H9 (cell line): Measurements from ENCODE around the gene TMEM200A. TPM values are rescaled to one million over a fixed set of nuclear protein-coding genes. Genes with fewer than 3 reads are reported as not detected.
A peak's percentile ranks its signal among the peaks of the same experiment; 100 is the strongest.

ENCODE experiments used
- DNase-seq: peaks from one replicate; pipeline ENCODE4 v3.0.0-alpha.2; 2017
- H2AFZ ChIP-seq: one replicate; pipeline ENCODE4 v1.6.1; 2013; ENCODE audit warnings: mild to moderate bottlenecking, low read length, control low read depth, moderate library complexity
- H2AK5ac ChIP-seq: 2 replicates; pipeline ENCODE4 v1.6.1; 2013; ENCODE audit warnings: low read length, control low read depth, mixed read lengths; ENCODE audit not compliant: insufficient read length
- H2BK120ac ChIP-seq: one replicate; pipeline ENCODE4 v1.6.1; 2013; ENCODE audit warnings: low read depth, mild to moderate bottlenecking, low read length, control low read depth, inconsistent platforms; ENCODE audit not compliant: poor library complexity, severe bottlenecking
- H2BK12ac ChIP-seq: 2 replicates; pipeline ENCODE4 v1.6.1; 2013; ENCODE audit warnings: low read length, control low read depth, mixed read lengths, low read depth; ENCODE audit not compliant: insufficient read length
- H2BK15ac ChIP-seq: 2 replicates; pipeline ENCODE4 v1.6.1; 2013; ENCODE audit warnings: low read depth, low read length, control low read depth
- H2BK20ac ChIP-seq: one replicate; pipeline ENCODE4 v1.6.1; 2013; ENCODE audit warnings: low read depth, mild to moderate bottlenecking, low read length, control low read depth, inconsistent platforms; ENCODE audit not compliant: poor library complexity, severe bottlenecking
- H2BK5ac ChIP-seq: 2 replicates; pipeline ENCODE4 v1.6.1; 2013; ENCODE audit warnings: low read length, control low read depth, mixed read lengths; ENCODE audit not compliant: insufficient read length
- H3K14ac ChIP-seq: 2 replicates; pipeline ENCODE4 v1.6.1; 2013; ENCODE audit warnings: low read length, control low read depth; ENCODE audit not compliant: insufficient read depth
- H3K18ac ChIP-seq: 2 replicates; pipeline ENCODE4 v1.6.1; 2013; ENCODE audit warnings: low read depth, mild to moderate bottlenecking, mixed read lengths, low read length, control low read depth; ENCODE audit not compliant: insufficient read length
- H3K23ac ChIP-seq: 2 replicates; pipeline ENCODE4 v1.6.1; 2013; ENCODE audit warnings: low read length, control low read depth, mixed read lengths, low read depth; ENCODE audit not compliant: insufficient read length
- H3K23me2 ChIP-seq: 2 replicates; pipeline ENCODE4 v1.6.1; 2013; ENCODE audit warnings: low read depth, mild to moderate bottlenecking, mixed read lengths, low read length, control low read depth; ENCODE audit not compliant: insufficient read length, poor library complexity, severe bottlenecking
- H3K27ac ChIP-seq: 2 replicates; pipeline ENCODE4 v1.5.1; 2013; ENCODE audit warnings: low read length, control low read depth, mixed read lengths, low read depth; ENCODE audit not compliant: insufficient read length
- H3K27me3 ChIP-seq: 2 replicates; pipeline ENCODE4 v1.6.1; 2013; ENCODE audit warnings: low read length, control low read depth, inconsistent platforms; ENCODE audit not compliant: insufficient read depth
- H3K4ac ChIP-seq: 2 replicates; pipeline ENCODE4 v1.6.1; 2013; ENCODE audit warnings: low read depth, mild to moderate bottlenecking, control low read depth, inconsistent platforms, low read length, moderate library complexity
- H3K4me1 ChIP-seq: 2 replicates; pipeline ENCODE4 v1.6.1; 2013; ENCODE audit warnings: low read length, control low read depth, inconsistent platforms; ENCODE audit not compliant: insufficient read depth
- H3K4me2 ChIP-seq: 2 replicates; pipeline ENCODE4 v1.6.1; 2013; ENCODE audit warnings: low read length, control low read depth, mixed read lengths; ENCODE audit not compliant: insufficient read length, insufficient read depth
- H3K56ac ChIP-seq: 2 replicates; pipeline ENCODE4 v1.6.1; 2013; ENCODE audit warnings: low read depth, mild to moderate bottlenecking, mixed read lengths, low read length, control low read depth; ENCODE audit not compliant: insufficient read length
- H3K79me1 ChIP-seq: 2 replicates; pipeline ENCODE4 v1.6.1; 2013; ENCODE audit warnings: low read depth, mild to moderate bottlenecking, moderate library complexity, low read length, control low read depth, inconsistent platforms; ENCODE audit not compliant: insufficient read depth, poor library complexity, severe bottlenecking
- H3K79me2 ChIP-seq: 2 replicates; pipeline ENCODE4 v1.6.1; 2013; ENCODE audit warnings: low read length, control low read depth, inconsistent platforms; ENCODE audit not compliant: insufficient read depth
- H3K9ac ChIP-seq: 2 replicates; pipeline ENCODE4 v1.6.1; 2013; ENCODE audit warnings: low read length, control low read depth, mixed read lengths; ENCODE audit not compliant: insufficient read length; ENCODE audit errors: extremely low read depth
- H3K9me3 ChIP-seq: one replicate; pipeline ENCODE4 v1.6.1; 2013; ENCODE audit warnings: low read depth, low read length, inconsistent platforms; ENCODE audit not compliant: control insufficient read depth
- H3T11ph ChIP-seq: one replicate; pipeline ENCODE4 v1.6.1; 2013; ENCODE audit warnings: mild to moderate bottlenecking, low read length, control low read depth, inconsistent platforms
- H4K20me1 ChIP-seq: one replicate; pipeline ENCODE4 v1.6.1; 2013; ENCODE audit not compliant: control insufficient read depth, insufficient read length, insufficient read depth
- H4K5ac ChIP-seq: 2 replicates; pipeline ENCODE4 v1.6.1; 2013; ENCODE audit warnings: low read depth, mild to moderate bottlenecking, mixed read lengths, low read length, control low read depth; ENCODE audit not compliant: insufficient read length
- H4K8ac ChIP-seq: replicated peaks from 2 replicates; pipeline ENCODE4 v1.6.1; 2013; ENCODE audit warnings: low read length, control low read depth, mixed read lengths, low read depth; ENCODE audit not compliant: insufficient read length
- H4K91ac ChIP-seq: 2 replicates; pipeline ENCODE4 v1.6.1; 2013; ENCODE audit warnings: low read depth, mild to moderate bottlenecking, moderate library complexity, mixed read lengths, low read length, control low read depth; ENCODE audit not compliant: insufficient read length
- H3K27ac Mint-ChIP-seq, 3 experiments: 2 replicates in 2 of 3; 3 replicates in 1 of 3; pipeline ENCODE4 v1.8.0; 2020 to 2021; ENCODE audit warnings: mixed read lengths in 3 of 3, mild to moderate bottlenecking in 1 of 3, moderate library complexity in 1 of 3
- H3K27me3 Mint-ChIP-seq: 2 replicates; pipeline ENCODE4 v1.8.0; 2021; ENCODE audit warnings: low read depth, mild to moderate bottlenecking, moderate library complexity, mixed read lengths
- H3K36me3 Mint-ChIP-seq, 3 experiments: 2 replicates in 2 of 3; 3 replicates in 1 of 3; pipeline ENCODE4 v1.8.0; 2020 to 2021; ENCODE audit warnings: low read depth in 3 of 3, mixed read lengths in 3 of 3; ENCODE audit not compliant: insufficient read depth in 1 of 3
- H3K4me1 Mint-ChIP-seq, 2 experiments: 2 replicates each; pipeline ENCODE4 v1.8.0; 2020; ENCODE audit warnings: mixed read lengths in 2 of 2
- H3K4me3 Mint-ChIP-seq, 2 experiments: 2 replicates in 1 of 2; 3 replicates in 1 of 2; pipeline ENCODE4 v1.8.0; 2020 to 2021; ENCODE audit warnings: mild to moderate bottlenecking in 2 of 2, mixed read lengths in 2 of 2, moderate library complexity in 1 of 2
- H3K9me3 Mint-ChIP-seq, 2 experiments: 2 replicates in 1 of 2; 3 replicates in 1 of 2; pipeline ENCODE4 v1.8.0; 2020; ENCODE audit warnings: mild to moderate bottlenecking in 2 of 2, mixed read lengths in 2 of 2, moderate library complexity in 1 of 2
- WGBS: extraction: QIAGEN DNeasy Blood & Tissue Kit; methylation state at CpG from one replicate; pipeline ENCODE4 v1.1.7; 2013; ENCODE audit warnings: missing lambda C conversion rate, low lambda C conversion rate, mixed read lengths; ENCODE audit not compliant: insufficient read length; ENCODE audit errors: extremely low coverage; 5-methylcytosine and 5-hydroxymethylcytosine counted together
- long read RNA-seq: library from polyadenylated mRNA; unstranded; transcript quantifications from one replicate; pipeline ENCODE4 v2.0.0, GENCODE V29; 2020
- total RNA-seq: library from RNA; stranded (reverse); gene quantifications from 2 replicates; pipeline ENCODE4 v1.2.1, GENCODE V29; 2021
- TF ChIP-seq, protein P1 (sequence below): fragments of 200-600 bp; sonication (generic); conservative IDR thresholded peaks from 3 replicates; pipeline ENCODE4 v1.8.0; 2021; ENCODE audit warnings: antibody characterized with exemption, mild to moderate bottlenecking

TMEM200A gene
- 6.1 and 6.4 TPM in 2 replicates for total RNA-seq
- long read RNA-seq, transcript TMEM200A-201 (3 exons, 3,512 nt) = minor isoform, 6 of 20 reads
- long read RNA-seq, transcript TMEM200A-204 (2 exons, 2,899 nt) = major isoform, 10 of 20 reads
- long read RNA-seq, partial matches to known transcripts = 0 of 20 reads
- long read RNA-seq, other reads (novel, unspliced or antisense) = 4 of 20 reads

DNA sequence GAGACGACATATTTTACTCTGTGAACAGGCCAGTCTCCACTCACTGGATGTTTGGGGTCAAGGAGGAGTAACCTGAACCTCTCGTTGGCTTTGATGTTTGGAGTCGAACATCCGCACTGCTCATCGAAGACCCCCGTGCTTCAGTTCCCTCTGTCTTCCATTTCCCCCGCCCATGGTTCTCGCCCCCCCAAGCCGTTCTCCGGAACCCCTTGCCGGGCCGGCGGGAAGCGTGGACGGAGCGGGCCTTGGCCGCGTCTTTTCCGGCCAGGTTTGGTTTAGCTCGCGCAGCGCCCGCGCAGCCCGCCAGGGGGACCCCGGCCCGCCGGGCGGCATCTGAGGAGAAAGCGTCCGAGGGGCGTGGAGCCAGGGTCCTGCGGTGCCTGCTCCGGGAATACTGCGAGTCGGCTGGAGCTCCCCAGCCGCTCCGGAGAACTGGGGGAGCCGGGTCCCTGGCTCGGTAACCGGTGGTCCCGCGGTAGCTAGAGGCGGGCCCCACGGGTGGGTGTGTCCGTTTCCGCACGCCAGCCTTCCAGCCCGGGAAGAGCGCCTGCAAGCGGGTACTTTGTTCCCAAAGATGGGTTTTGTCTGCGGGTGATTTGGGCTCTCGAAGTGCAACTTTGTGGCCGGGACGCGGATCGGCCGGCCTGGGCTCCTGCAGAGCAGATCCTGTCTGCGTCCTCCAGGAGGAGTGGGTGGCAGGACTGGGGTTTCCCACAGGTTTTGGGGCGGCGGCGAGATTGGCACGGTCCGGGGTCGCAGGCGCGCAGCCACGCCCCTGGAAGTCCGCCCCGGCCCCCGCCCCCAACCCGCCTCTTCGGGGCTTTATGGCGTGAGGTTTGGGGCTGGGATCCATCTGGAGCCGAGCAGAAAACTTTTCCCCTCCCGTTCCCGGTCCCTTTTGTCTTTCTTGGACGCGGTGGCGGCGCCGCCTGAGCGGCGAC is at the start of gene TMEM200A:
TMEM200A (plus strand) TSS at position 852 of the 941 bp plus-strand sequence. CDS start 74,406 bp downstream, outside the sequence.
- Histone ChIP-seq H3K23me2 (peaks cover 10% of the 10 kb centered on the region), H2BK12ac (no peak within 1 kb of the TSS), H2AK5ac (no peak within 1 kb of the TSS), H3K27me3 (no peaks in the 10 kb centered on the region), H3K23ac (no peak within 1 kb of the TSS), H4K5ac (no peak within 1 kb of the TSS), H2AFZ (no peak within 1 kb of the TSS), H3K18ac (peak within 1 kb of the TSS; percentile 56), H2BK20ac (no peak within 1 kb of the TSS), H3K9ac (peak within 1 kb of the TSS; percentile 85), H3K27ac (no peak within 1 kb of the TSS), H4K8ac (no peak within 1 kb of the TSS), H4K20me1 (no peaks in the 10 kb centered on the region), H3K4me2 (peak within 1 kb of the TSS; percentile 96), H3T11ph (no peak within 1 kb of the TSS), H3K4me1 (peaks cover 5% of the 10 kb centered on the region; the same call in 1 of the 2 replicates), H3K9me3 (no peaks in the 10 kb centered on the region), H2BK5ac (no peak within 1 kb of the TSS), H4K91ac (no peak within 1 kb of the TSS), H3K4ac (no peak within 1 kb of the TSS), H2BK120ac (no peak within 1 kb of the TSS), H3K79me1 (peaks cover 2% of the 10 kb centered on the region), H3K14ac (peak within 1 kb of the TSS; percentile 81; the same call in 1 of the 2 replicates), H3K79me2 (no peaks in the 10 kb centered on the region; the same call in 1 of the 2 replicates), H3K56ac (no peak within 1 kb of the TSS), H2BK15ac (no peak within 1 kb of the TSS)
- peaks cover 4% of the 10 kb centered on the region in 2 experiments; a peak in 2 of 5 replicates for H3K9me3 Mint-ChIP-seq
- peaks cover 11% of the 10 kb centered on the region for H3K27me3 Mint-ChIP-seq
- TF ChIP-seq, protein P1, sequence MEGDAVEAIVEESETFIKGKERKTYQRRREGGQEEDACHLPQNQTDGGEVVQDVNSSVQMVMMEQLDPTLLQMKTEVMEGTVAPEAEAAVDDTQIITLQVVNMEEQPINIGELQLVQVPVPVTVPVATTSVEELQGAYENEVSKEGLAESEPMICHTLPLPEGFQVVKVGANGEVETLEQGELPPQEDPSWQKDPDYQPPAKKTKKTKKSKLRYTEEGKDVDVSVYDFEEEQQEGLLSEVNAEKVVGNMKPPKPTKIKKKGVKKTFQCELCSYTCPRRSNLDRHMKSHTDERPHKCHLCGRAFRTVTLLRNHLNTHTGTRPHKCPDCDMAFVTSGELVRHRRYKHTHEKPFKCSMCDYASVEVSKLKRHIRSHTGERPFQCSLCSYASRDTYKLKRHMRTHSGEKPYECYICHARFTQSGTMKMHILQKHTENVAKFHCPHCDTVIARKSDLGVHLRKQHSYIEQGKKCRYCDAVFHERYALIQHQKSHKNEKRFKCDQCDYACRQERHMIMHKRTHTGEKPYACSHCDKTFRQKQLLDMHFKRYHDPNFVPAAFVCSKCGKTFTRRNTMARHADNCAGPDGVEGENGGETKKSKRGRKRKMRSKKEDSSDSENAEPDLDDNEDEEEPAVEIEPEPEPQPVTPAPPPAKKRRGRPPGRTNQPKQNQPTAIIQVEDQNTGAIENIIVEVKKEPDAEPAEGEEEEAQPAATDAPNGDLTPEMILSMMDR = peak; percentile 85
- WGBS = no CpG with 5 or more reads among the region's 84 CpGs
- peaks cover 32 to 34% of the 10 kb centered on the region in 2 experiments for H3K4me1 Mint-ChIP-seq
- peak within 1 kb of the TSS; percentile 73 to 90 for H3K4me3 Mint-ChIP-seq
- H3K36me3 Mint-ChIP-seq = peaks cover 0 to 8% (median 5%) of the 10 kb centered on the region in 3 experiments; a peak in 5 of 7 replicates
- peak within 1 kb of the TSS in 1 of 3 experiments; percentile 63; a peak in 2 of 7 replicates for H3K27ac Mint-ChIP-seq
- peak; percentile 83 for DNase-seq
